Measurements from ENCODE around the gene TMC6. TPM values are rescaled to one million over a fixed set of nuclear protein-coding genes. Genes with fewer than 3 reads are reported as not detected.

The TMC6 gene
- total and polyA plus RNA-seq, 2 of the 13 experiments (the other 11 are each of a cell fraction or from before 2014, with no cell fraction given): 48.4 to 99.1 TPM

GRCh38 chr17:78127239-78127887, 1.2 kb downstream of the TMC6 start (continued):
- no peak; the same call in 1 of the 2 replicates for TF ChIP-seq ZNF800 (CRISPR knock-in tag; IDR thresholded peaks at IDR 0.05)
- TF ChIP-seq ZBTB25 (CRISPR knock-in tag; IDR thresholded peaks at IDR 0.05): 0 out of 2 replicates have a peak, but pooled peaks have one; percentile 71
- TF ChIP-seq FOXK1 (CRISPR knock-in tag; IDR thresholded peaks at IDR 0.05; ENCODE audit: borderline replicate concordance, low read depth): peak; percentile 25; the same call in 1 of the 2 replicates
- TF ChIP-seq HHEX (CRISPR knock-in tag; IDR thresholded peaks at IDR 0.05): no peak
- no peak for TF ChIP-seq ETS1 (CRISPR knock-in tag; IDR thresholded peaks at IDR 0.05)
- TF ChIP-seq ZNF337 (CRISPR knock-in tag; IDR thresholded peaks at IDR 0.05; ENCODE audit: borderline replicate concordance, low read depth): 0 out of 2 replicates have a peak, but pooled peaks have one; percentile 28
- no peak for TF ChIP-seq RBM22 (optimal IDR thresholded peaks at IDR 0.05; ENCODE audit: low read length)
- TF ChIP-seq ZNF225 (CRISPR knock-in tag; IDR thresholded peaks at IDR 0.05): peak; percentile 46; the same call in 1 of the 2 replicates
- TF ChIP-seq SIX4 (CRISPR knock-in tag; IDR thresholded peaks at IDR 0.05): no peak
- TF ChIP-seq DMTF1 (CRISPR knock-in tag; IDR thresholded peaks at IDR 0.05): no peak
- no peak for TF ChIP-seq ZBTB10 (CRISPR knock-in tag; IDR thresholded peaks at IDR 0.05; ENCODE audit: borderline replicate concordance)
- peak; percentile 86 for TF ChIP-seq ZFX (CRISPR knock-in tag; IDR thresholded peaks at IDR 0.05; ENCODE audit: low read depth)
- no peak for TF ChIP-seq ZNF414 (CRISPR knock-in tag; IDR thresholded peaks at IDR 0.05)
- no peak for TF ChIP-seq GTF2F1 (IDR thresholded peaks at IDR 0.05; ENCODE audit: low read length)
- TF ChIP-seq NFYC (CRISPR knock-in tag; IDR thresholded peaks at IDR 0.05): peak; percentile 28; the same call in 1 of the 2 replicates
- no peak for TF ChIP-seq GZF1 (CRISPR knock-in tag; IDR thresholded peaks at IDR 0.05)
- TF ChIP-seq RBFOX2 (IDR thresholded peaks at IDR 0.05; ENCODE audit: low read depth, low read length): peak; percentile 82
- TF ChIP-seq DNMT3B (CRISPR knock-in tag; conservative IDR thresholded peaks at IDR 0.05): 0 out of 2 replicates have a peak, but pooled peaks have one; percentile 76
- no peak for TF ChIP-seq ZNF788 (CRISPR knock-in tag; IDR thresholded peaks at IDR 0.05; ENCODE audit: borderline replicate concordance)

Measured in HepG2 (cell line).